ENCODE measurements around the gene HLF.
A peak's percentile ranks its signal among the peaks of the same experiment; 100 is the strongest.

HLF gene

DNA sequence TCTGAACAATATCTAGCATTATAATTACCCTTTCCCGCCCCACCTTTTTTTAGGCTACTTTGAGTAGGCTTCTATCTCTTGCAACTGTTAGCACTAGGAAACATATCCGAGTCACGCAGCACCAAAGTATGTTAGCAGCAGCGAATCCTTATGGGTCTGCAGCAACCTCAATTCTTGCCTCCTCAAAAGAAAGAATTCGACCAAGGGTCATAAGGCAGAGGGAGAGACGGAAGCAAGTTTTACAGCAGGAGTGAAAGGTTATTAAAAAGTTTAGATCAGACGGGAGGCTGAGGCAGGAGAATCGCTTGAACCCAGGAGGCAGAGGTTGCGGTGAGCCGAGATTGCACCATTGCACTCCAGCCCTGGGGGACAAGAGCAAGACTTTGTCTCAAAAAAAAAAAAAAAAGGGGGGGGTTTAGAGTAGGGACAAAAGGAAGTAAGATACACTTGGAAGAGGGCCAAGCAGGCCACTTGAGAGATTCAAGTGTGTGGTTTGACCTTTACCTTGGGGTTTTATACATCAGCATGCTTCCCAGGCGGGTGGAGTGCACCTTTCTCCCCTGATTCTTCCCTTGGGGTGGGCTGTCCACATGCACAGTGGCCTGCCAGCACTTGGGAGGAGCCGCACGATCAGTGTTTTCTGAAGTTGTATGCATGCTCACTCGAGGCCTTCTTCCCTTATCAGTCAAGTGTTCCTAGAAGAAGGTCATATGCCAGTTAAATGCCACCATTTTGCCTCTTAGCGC, 67.7 kb downstream of the HLF start:
- DNase-seq, result peak; percentile 14

DNA sequence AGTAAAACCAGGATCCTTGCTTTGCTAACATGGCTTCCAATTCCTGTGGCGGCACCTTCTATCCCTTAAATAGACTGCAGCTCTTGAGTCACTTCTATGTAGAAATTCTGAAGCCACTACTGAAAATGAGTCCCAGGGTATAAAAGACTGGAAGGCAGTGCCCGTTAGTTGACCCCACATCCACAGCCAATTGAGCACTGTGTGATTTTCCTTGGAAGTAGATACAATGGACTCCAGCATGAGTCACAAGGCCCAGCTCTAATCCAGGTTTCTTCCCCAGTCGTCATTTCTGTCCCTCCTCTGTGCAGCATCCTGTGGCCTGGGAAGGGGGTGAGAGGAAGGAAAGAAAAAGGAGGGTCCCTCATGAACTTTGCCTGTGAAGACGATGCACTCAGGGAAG, 69.5 kb downstream of the HLF start:
- DNase-seq, result no peak

DNA sequence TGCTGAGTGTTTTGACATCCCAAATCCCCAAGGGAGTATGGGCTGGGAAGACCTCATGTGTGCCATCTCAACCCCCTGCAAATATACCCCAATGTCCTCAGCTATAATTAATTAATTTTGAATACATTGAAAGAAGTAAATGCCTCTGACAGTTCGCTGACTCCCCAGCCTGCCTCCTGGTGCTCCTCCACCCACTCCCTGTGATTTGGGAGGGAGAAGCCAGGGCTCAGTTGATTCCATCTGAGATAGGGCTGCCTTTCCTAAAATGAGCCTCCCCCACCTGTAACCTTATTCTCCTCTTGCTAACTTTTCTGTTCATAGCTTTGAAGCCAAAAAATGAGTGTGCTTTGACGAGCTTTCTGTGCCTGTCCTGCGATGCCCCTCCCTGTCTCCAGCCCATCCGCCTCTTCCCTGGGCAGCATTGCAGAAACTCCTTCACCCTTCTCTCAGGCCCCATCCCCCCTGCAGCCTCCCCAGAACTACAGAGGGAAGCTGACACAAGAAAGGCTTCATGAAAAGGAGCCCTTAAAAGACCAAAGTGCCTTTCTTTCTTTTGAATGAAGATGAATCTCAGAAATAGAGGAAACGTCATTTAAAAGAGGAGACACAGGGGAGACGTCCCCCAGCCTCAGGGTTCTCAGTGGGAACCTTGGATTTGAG, 70.3 kb downstream of the HLF start:
- no peak for DNase-seq

DNA sequence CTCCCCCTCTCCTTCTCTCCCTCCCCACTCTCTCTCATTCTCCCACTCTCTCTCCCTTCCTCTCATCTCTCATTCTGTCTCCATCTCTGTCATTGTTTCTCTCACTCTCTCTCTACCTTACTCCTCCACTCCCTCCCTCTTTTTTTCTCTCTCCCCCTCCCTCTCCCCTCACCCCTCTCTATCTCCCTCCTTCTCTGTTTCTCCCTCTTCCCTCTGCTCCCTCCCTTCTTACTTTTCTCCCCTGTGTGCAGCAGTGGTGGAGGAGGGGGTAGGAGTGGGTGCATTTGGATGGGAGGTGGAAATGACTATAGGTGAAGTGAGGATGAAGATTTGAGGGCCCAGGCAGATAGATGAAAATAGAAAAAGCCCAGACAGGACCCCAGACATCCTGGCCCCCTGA, 70.9 kb downstream of the HLF start:
- no peak for DNase-seq

DNA sequence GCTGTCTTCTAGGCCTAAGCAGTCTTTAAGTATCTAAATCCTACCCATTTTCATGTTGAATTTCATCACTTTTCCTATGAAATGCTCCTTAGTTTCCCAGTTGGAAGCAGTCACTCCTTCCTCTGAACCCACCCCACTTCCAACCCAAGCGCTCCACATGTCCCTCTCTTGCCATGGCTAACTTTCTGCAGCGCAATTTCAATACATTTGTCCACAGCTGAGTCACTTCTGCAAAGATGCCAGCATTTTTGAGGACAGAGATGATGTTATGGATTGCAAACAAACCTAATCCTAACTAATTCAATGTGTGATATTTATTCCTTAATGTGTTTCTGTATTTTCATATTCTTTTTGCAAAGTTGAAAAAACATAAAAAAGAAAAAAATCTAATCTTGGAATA, 71.7 kb downstream of the HLF start:
- DNase-seq, result no peak

DNA sequence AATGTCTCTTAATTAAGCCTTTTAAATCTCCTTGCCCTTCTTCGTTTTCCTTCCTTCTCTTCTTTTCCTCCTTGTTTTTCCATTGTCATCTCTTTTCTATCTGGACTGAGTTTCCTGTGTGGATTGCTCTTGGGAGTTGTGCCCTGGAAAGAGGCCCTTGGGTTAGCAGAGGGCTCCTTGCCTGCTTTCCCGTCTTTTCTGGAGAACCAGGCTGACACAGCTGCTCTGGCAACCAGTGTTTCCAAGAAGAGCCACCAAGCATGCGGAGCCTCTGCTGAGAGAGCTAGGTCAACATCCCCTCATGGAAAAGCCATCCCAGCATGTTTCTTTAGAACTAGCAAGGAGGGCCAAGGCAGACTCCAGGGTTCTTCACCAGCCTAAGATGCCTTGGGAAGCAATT, 75.4 kb downstream of the HLF start:
- DNase-seq, result no peak

DNA sequence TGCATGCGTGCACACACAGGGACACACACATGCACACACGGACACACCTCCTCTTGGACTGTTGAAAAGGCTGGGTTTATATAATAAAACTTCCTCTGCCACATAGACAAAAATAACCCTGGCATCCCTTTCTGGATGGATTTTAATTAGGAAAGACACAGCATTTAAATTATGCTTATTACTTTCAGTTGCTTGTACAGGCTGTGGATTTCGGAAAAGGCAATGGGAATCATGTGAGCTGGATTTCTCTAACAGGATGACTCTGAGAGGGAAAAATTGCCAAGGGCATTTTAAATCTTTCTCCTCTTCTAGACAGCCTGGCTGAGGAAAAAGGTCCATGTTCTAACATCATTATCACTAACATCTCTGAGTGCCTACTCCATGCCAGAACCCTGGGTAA, 75.9 kb downstream of the HLF start:
- no peak for DNase-seq

DNA sequence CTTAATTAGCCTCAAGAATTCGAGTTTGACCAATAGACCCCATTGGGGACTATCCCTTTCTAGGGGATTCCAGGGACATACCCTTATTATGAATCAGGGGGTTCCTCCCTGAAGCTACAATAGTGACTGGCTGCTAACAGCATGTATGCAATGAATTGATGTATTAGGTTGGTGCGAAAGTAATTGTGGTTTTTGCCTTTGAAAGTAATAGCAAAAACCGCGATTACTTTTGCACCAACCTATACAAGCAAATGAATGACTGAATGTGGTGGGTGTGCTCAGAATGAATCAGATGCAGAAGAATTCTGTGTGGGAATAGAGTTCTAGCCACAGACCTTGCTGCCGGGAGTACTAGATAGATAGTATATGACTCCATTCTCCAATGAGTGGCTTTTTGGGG, 76.7 kb downstream of the HLF start:
- DNase-seq, result no peak

DNA sequence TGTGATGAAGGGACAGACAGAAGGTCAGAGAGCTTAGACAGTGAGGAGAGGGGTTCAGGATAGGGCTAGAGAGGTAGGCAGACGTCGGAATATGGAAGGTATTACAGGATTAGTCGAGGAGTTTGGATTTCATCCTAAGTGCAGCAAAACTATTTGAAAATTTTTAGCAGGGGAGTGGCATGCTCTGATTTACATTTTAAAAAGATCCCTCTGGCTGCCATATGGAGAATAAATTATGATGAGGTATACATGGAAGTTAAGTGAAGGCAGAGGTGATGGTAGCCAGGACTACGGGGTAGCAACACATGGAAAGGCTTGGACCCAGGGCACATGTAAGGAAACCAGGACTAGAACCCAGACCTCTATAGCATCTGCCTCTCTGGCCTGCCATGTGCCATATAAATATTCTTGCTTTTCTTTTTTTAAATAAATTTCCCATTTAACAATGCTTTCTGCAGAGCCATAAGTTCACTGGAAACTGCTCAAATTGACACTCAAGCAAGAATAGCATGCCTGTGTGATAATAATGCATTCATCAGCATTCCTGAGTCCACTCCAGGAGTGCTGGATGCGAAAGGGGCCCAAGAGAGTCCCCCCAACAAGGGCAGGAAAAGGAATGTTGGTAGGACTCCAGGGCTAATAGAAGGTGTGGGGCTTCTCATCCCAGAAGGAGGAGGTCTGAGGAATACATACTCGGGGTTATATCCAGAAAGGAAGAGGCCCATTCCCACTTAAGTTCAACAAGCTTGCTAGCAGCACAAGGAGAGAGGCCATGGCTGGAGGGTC, 78.2 kb downstream of the HLF start:
- DNase-seq, result no peak

DNA sequence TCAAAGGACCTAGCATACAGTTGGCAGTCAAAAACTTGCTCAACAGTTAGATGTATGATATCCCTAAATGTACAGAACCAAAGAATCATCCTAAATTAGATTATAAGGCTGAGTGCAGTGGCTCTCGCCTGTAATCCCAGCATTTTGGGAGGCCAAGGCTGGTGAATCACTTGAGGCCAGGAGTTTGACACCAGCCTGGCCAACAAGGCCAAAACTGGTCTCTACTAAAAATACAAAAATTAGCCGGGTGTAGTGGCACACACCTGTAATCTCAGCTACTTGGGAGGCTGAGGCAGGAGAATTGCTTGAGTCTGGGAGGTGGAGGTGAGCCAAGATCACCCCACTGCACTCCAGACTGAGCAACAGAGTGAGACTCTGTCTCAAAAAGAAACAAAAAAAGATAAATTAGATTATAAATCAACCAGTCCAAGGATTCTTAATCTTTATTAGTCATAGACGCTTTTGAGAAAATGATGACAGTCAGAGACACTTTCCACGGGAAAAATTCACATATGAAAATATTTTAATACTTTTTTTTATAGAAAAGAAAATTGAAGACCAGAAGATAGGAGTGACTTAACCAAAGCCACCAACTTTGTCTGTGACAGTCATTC, 79.2 kb downstream of the HLF start:
- DNase-seq, result no peak

DNA sequence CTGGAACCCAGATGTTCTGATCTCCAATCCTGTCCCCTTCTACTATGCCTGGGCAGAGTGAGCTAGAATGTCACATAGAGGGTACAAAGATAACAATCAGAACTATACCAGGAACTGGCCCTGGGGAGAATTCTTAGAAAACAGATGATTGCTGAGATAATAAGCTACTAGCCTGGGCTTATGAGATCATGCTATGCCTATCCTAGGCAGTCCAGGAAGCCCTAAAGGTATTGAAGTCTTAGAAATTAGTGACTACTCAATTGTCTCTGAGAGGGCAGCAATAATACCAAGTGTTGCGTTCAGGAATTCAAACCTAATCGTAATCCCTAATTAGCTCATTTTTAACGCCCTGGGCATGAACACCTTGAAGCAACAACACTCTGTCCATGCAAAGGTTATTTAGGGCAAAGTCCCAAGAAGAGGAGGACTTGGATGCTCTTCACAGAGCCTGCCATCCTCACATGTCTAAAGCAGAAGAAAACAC, 79.8 kb downstream of the HLF start:
- DNase-seq, result peak; percentile 97

DNA sequence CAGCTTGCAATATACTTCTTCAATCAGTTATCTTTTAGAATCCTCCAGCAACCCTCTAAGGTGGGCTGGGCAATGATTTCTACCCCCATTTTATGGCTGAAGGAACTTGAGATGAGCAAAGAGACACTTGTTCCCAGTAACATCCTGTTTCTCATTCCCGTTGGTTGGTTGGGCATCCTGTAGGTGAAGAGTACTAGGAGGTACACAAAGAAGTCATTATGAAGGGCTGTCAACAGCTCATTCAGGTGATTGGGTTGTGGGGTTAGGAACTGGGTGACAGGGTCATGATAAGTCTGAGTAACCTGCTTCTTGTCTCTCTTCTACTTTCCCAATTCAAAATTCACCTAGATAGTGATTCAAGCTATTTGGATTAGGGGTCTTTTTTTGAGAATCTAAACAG, 80.4 kb downstream of the HLF start:
- DNase-seq, result no peak

DNA sequence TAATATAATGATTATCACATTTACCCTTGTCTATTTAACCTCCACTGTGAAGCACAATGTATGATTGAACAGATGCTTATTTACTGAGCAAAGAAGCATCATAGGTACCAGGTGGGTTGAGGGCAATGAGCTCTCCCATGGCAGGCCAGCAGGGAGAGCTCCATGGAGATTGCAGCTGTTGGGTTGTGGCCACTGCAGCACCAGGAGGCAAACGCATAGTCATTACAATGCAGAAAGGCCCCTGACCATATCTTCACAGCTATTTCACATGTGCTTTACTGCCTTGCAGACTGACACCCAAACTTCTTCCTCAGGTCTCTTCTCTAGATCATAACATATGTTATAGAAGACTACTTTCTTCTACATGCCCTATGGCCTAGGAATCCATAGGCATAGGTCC, 81.9 kb downstream of the HLF start:
- DNase-seq, result no peak

DNA sequence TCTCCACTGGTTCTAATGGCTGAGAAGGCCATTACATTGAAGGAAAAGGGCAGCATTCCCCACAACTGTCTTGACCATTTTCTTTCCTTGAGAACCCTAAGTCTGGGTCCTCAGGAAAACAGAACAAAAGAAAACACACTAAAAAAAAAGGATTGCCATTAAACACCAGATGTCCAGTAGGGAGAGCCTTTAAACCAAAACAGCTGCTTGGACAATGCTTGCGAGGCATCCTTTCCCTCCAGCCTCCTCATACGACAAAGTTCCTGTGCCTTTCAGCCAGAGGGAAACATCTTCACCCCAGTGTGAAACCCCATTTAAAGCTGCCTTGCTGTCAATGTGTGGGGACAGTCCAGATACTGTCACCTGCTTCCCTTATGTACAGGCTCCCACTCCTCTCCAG, 82.6 kb downstream of the HLF start:
- DNase-seq, result no peak

DNA sequence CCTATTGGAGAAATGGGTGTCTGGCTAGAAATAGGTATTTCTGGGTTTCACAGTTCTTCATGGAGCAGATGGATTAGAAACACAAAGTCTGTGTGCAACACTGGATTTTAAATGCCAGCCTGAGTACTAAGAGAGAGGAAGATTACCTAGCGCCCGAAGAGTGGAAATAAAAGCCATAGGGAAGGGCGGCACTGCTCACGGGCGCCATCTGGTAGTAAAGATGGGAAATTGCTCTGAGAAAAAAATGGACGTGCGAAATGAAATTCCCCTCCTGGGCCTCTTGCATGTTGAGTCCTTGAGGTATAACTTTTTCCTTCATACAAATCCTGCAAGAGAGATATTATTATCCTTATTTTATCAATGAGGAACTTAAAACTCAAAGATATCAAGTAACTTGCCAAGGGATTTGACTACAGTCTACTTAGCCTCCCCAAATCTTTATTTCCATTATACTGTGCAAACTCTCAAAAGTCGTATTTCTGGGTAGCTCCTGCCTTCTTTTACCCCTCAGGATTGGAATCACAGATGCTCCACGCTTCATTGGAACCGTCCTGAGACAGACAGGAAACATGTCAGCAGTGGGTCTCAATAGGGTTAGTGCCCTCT, 84.1 kb downstream of the HLF start:
- peak; percentile 82 for DNase-seq

DNA sequence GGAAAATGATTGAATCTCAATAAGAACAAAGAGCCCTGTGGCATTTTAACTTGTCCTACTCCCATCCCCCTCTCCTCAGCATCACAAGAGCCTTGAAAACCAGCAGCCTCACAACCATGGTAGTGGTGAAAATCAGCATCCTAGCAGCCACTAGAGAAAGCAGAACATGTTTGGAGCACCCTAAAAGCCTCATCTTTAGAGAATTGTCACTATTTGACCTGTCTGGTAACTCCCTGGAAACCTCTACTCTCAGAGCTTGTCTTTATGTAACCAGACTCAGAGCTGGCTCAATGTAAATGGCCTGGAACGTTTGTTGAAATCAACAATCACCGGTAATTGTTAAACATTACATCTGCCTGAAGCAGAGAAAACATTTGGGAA, 86.1 kb downstream of the HLF start:
- no peak for DNase-seq

DNA sequence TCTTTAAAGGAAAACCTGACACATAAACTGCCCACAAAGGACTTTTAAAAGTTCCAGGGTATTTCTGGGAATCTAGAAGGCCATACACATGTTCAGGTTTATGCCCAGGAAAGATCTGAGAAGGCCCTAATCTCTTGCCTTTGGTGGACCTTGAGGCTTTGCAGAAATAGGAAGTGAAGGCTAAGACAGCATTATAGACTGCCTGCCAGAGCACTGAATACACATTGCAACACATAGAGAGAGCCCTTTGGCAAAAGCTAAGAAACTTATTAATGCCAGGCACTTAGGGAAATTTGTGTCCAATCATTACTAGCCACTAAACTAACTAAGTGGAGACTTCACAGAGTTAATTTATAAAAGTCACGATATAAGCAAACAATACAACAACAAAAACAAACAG, 86.5 kb downstream of the HLF start:
- DNase-seq, result peak; percentile 34

DNA sequence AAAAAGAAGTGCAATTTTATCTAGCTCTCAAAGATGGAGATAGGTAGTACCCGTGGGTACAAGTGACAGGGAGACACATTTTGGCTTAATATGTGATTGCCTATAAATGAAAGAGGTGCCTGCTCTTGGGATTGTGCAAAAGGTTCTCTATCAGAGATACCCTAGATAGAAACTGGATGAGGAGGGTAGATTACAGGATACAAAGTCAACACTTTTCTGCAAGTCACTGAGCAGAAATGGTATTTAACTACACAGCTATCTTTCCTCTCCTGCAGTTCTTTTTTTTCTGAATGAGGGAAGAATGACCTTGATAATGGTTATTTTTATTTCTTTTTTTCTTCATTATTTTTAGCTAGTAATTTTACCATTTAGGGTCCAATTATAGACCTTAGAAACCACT, 89.2 kb downstream of the HLF start:
- peak; percentile 35 for DNase-seq

DNA sequence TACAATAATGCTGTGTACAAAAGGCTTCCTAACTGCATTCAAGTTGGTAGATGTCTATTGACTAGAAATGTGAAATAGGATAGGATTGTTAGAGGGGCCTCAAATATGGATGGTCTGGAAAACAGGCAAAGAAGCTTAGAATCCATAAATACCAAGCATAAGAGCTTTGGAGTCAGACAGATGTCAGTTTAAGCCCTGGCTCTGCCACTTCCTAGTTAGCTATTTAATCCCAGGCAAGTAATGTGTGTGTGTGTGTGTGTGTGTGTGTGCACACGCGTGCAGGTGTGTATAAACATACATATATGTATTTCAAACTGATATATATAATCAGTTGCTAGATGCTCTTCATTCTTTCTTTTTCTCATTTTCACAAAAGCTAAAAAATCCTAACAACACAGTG, 90.2 kb downstream of the HLF start:
- DNase-seq, result no peak

DNA sequence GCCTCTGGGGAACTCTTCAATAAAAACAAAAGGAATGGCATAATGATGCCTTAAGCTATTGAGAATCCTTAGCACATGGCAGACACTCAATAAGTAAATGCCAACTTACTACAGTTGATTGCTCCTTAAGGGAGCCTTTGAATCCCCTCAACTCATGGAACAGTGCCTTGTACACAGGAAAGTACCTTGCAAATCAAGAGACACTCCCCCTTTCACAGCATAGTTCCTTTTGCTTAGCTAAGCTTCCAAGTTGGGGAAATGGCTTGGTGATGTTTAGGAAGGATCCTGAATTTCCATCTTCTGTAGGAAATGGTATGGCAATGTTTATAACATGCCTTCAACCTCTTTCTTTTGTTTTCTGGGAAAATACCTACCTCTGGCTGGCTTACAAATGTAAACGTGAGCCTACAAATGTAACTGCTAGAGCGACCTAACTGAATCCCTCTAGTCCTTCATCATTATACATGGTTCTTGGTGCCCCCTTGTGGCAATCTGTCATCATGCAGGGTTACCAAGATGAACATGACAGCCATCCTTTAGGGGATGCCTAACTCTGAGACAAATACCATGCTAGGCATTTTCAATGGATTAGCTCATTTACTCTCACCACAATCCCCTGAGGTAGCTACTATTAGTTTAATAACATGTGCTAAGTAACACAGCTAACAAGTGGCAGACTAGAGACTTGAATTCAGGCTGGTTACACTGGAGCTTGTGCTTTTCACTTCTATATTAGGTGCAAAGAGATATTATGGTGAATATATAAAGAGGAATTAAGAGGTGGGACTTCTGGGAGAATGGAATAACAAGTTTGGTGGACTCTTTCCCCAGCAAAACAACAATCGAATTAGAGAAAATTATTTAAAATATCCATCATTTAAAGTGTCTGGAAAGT, 91.9 kb downstream of the HLF start:
- peak; percentile 91 for DNase-seq

DNA sequence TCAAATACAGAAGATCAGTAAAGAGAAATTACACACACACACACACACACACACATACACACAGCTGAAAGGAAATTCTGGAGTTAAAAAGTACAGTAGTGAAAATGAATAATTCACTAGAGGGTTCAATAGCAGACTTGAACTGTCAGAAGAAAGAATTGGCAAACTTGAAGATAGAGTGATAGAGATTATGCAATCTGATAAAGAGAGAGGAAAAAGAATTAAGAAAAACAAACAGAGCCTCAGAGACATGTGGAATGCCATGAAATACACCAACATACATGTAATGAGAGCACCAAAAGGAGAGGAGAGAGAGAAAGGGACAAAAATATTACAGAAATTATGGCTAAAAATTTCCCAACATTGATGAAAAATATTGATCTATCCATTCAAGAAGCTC, 96.2 kb downstream of the HLF start:
- DNase-seq, result no peak

DNA sequence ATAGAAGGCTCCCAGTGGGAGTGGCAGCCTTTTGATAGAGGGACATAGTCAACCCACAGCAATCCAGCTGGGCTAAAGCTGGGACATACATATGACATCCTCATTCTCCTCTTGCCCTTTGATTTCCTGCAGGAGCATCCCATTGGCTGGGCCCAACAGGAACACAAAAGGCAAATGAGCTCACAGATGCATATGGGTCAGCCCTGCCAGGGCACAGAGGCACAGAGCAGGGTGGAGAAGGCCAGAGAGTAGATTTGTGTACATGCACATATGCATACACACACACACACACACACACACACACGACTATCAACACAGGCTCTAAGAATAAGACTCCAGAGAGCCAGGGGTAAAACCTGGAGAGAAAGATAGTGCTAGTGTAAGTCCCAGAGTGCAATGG, 98.3 kb downstream of the HLF start:
- no peak for DNase-seq
